A549 treated with AZD2906 at 1 μM for 4 hours (cell line): Measurements from ENCODE around the gene MAGEB6. TPM values are rescaled to one million over a fixed set of nuclear protein-coding genes. Genes with fewer than 3 reads are reported as not detected.

Experiments used
- total RNA-seq: library from RNA; stranded (reverse); fragments of 200-300 nt; extraction: Qiagen RNA extraction; gene quantifications from 5 replicates; pipeline ENCODE4 v1.2.3, GENCODE V29; 2022

Gene MAGEB6
- total RNA-seq: 0.05 to 0.16 TPM (median 0.07 TPM) in 4 of 5 replicates, not detected in the other

GRCh38 chrX:26192204-26192603 is at the start of gene MAGEB6:
Gene MAGEB6 (plus strand): TSS chrX:26192440. CDS start chrX:26193847, 1,407 bp downstream.

GRCh38 chrX:26160301-26160700 is 31.9 kb upstream of the MAGEB6 start, which contains the start of gene MAGEB6B:
Gene MAGEB6B (plus strand): TSS chrX:26160601. CDS start chrX:26160601, 0 bp downstream.

GRCh38 chrX:26215869-26216268 is 23.6 kb downstream of the MAGEB6 start, which contains the start of gene MAGEB5:
Gene MAGEB5 (plus strand): TSS chrX:26216169. CDS start chrX:26217302, 1,133 bp downstream.

Other genes starting within 250 kb of the MAGEB6 start
- not detected in 5 replicates for gene MAGEB18, start 54.1 kb upstream of the MAGEB6 start, total RNA-seq
- gene MAGEB6B, start 31.8 kb upstream of the MAGEB6 start, total RNA-seq: not detected in 5 replicates
- gene MAGEB5, start 23.7 kb downstream of the MAGEB6 start, total RNA-seq: not detected in 5 replicates